Kidney epithelial cell (primary cell): ENCODE measurements around the gene FGB. TPM values are rescaled to one million over a fixed set of nuclear protein-coding genes. Genes with fewer than 3 reads are reported as not detected.

Experiments
- DNase-seq: peaks from one replicate; pipeline ENCODE4 v3.0.0-alpha.2; 2010; ENCODE audit warnings: low read depth
- H3K27me3 ChIP-seq: 2 replicates; pipeline ENCODE4 v1.6.0; 2011; ENCODE audit warnings: low read length; ENCODE audit not compliant: control insufficient read depth, insufficient read depth
- H3K36me3 ChIP-seq: 2 replicates; pipeline ENCODE4 v1.5.1; 2011; ENCODE audit warnings: low read length; ENCODE audit not compliant: control insufficient read depth, insufficient read depth
- H3K4me3 ChIP-seq: 2 replicates; pipeline ENCODE4 v1.5.1; 2011; ENCODE audit warnings: low read depth, mild to moderate bottlenecking, control low read depth, low read length
- CTCF ChIP-seq: IDR thresholded peaks from 2 replicates; pipeline ENCODE4 v1.5.1; 2011; ENCODE audit warnings: mild to moderate bottlenecking, moderate library complexity, low read length, control low read depth, inconsistent platforms; ENCODE audit not compliant: insufficient read depth, poor library complexity, severe bottlenecking
- total RNA-seq: library from RNA; depleted of rRNA; stranded (reverse); fragments of >200 nt; gene quantifications from 2 replicates; pipeline ENCODE4 v1.2.3, GENCODE V29; 2015

Gene FGB
- total RNA-seq, 1 donor from 2014 or later = 3.7 TPM

- H3K4me3 ChIP-seq = no peak overlapping the region
- TF ChIP-seq CTCF = no peak
Observed at GRCh38 chr4:154542271-154542879, 20.4 kb upstream of the FGB start.

GRCh38 chr4:154545689-154546088, 17.1 kb upstream of the FGB start:
- H3K36me3 ChIP-seq = no peaks in the 10 kb centered on the region
- TF ChIP-seq CTCF = peak; percentile 15
- DNase-seq = no peak

More at GRCh38 chr4:154542271-154542879, 20.4 kb upstream of the FGB start:
- no peak for DNase-seq
- Histone ChIP-seq H3K27me3 (no peaks in the 10 kb centered on the region), H3K36me3 (no peaks in the 10 kb centered on the region)

GRCh38 chr4:154549894-154550790, 12.7 kb upstream of the FGB start, which contains the start of gene PLRG1:
Gene PLRG1 (minus strand): TSS chr4:154550400. CDS start chr4:154550308, 92 bp downstream.
- peak; percentile 11 for TF ChIP-seq CTCF
- H3K4me3 ChIP-seq = peak within 1 kb of the TSS; percentile 95
- DNase-seq = peak; percentile 74

More at GRCh38 chr4:154545689-154546088, 17.1 kb upstream of the FGB start:
- no peaks in the 10 kb centered on the region for H3K27me3 ChIP-seq
- no peak overlapping the region for H3K4me3 ChIP-seq

GRCh38 chr4:154551872-154552686, 10.7 kb upstream of the FGB start:
- no peaks in the 10 kb centered on the region for H3K27me3 ChIP-seq

More at GRCh38 chr4:154549894-154550790, 12.7 kb upstream of the FGB start, which contains the start of gene PLRG1:
- no peaks in the 10 kb centered on the region for H3K36me3 ChIP-seq
- H3K27me3 ChIP-seq = no peaks in the 10 kb centered on the region

More at GRCh38 chr4:154551872-154552686, 10.7 kb upstream of the FGB start:
- H3K4me3 ChIP-seq = no peak overlapping the region
- peak; percentile 88 for TF ChIP-seq CTCF
- H3K36me3 ChIP-seq = no peaks in the 10 kb centered on the region
- peak; percentile 35 for DNase-seq
